ENCODE measurements around the gene SLC12A4.
"Not testable (repeated sequence)": the region's sequence is repeated elsewhere in the genome, so short reads cannot be mapped to it uniquely, and the experiment has no call there.

The SLC12A4 gene

GRCh38 chr16:67941469-67942199, 26.8 kb downstream of the SLC12A4 start:
- no peak for DNase-seq (ENCODE audit: low read depth in 2 of 2)

GRCh38 chr16:67940446-67941089, 27.9 kb downstream of the SLC12A4 start:
- DNase-seq (ENCODE audit: low read depth in 2 of 2): no peak

- peak; percentile 41 to 48 for DNase-seq (ENCODE audit: low read depth in 2 of 2)
These were observed 28.7 kb downstream of the SLC12A4 start for GRCh38 chr16:67939507-67940445.

- DNase-seq (ENCODE audit: low read depth in 2 of 2): not testable (repeated sequence)
These were observed 30.7 kb downstream of the SLC12A4 start for GRCh38 chr16:67937713-67938112.

- DNase-seq (ENCODE audit: low read depth in 2 of 2): peak; percentile 65 to 75
These were observed 31.4 kb downstream of the SLC12A4 start for GRCh38 chr16:67936880-67937605.

- no peak for DNase-seq (ENCODE audit: low read depth in 2 of 2)
These were observed 32.1 kb downstream of the SLC12A4 start, which contains the start of gene PSMB10 for GRCh38 chr16:67936124-67936879. Gene PSMB10 (minus strand): TSS chr16:67936850. CDS start chr16:67936749, 101 bp downstream.

GRCh38 chr16:67935402-67936123, 32.9 kb downstream of the SLC12A4 start:
- peak; percentile 89 to 95 for DNase-seq (ENCODE audit: low read depth in 2 of 2)

GRCh38 chr16:67935101-67935401, 33.4 kb downstream of the SLC12A4 start:
- no peak for DNase-seq (ENCODE audit: low read depth in 2 of 2)

- DNase-seq (ENCODE audit: low read depth in 2 of 2): no peak
These were observed 33.9 kb downstream of the SLC12A4 start for GRCh38 chr16:67934306-67935100.

GRCh38 chr16:67933805-67934204, 34.6 kb downstream of the SLC12A4 start:
- no peak for DNase-seq (ENCODE audit: low read depth in 2 of 2)

GRCh38 chr16:67932462-67932840, 36.0 kb downstream of the SLC12A4 start:
- no peak for DNase-seq (ENCODE audit: low read depth in 2 of 2)

- DNase-seq (ENCODE audit: low read depth in 2 of 2): no peak
These were observed 36.5 kb downstream of the SLC12A4 start, which contains the start of gene CTRL for GRCh38 chr16:67931712-67932461. Gene CTRL (minus strand): TSS chr16:67931862. CDS start chr16:67931852, 10 bp downstream.

GRCh38 chr16:67930678-67931211, 37.7 kb downstream of the SLC12A4 start:
- no peak for DNase-seq (ENCODE audit: low read depth in 2 of 2)

- no peak for DNase-seq (ENCODE audit: low read depth in 2 of 2)
These were observed 38.2 kb downstream of the SLC12A4 start for GRCh38 chr16:67930191-67930590.

- DNase-seq (ENCODE audit: low read depth in 2 of 2): peak; percentile 66 to 74
These were observed 39.7 kb downstream of the SLC12A4 start for GRCh38 chr16:67928561-67929364.

GRCh38 chr16:67928147-67928546, 40.3 kb downstream of the SLC12A4 start:
- no peak for DNase-seq (ENCODE audit: low read depth in 2 of 2)

Data from stimulated activated CD4-positive, alpha-beta T cell treated with anti-CD3 and anti-CD28 coated beads, Interleukin-4, amount 100 ng/mL, for 48 hours (primary cell).